Natural killer cell treated with Interleukin-12 subunit alpha and Interleukin-12 subunit beta and Interleukin-15 and Interleukin-18, amount 100 ng/mL, for 72 hours (primary cell): ENCODE results near the gene SLC8A1. TPM values are rescaled to one million over a fixed set of nuclear protein-coding genes. Genes with fewer than 3 reads are reported as not detected.

Source experiments
- ATAC-seq, 2 donors: fragments of 150-1000 bp; cut with Tn5 transposase in 1 of 2; sonication (Bioruptor Pico), chemical (Tn5 transposase) in 1 of 2; 2 replicates each; pipeline ENCODE4 v1.10.0; 2021
- DNase-seq: peaks from one replicate; pipeline ENCODE4 v3.0.0; 2022; ENCODE audit warnings: low spot score
- H3K27ac Mint-ChIP-seq, 2 donors: 1 replicate in 1 of 2; 2 replicates in 1 of 2; pipeline ENCODE4 v1.8.0; 2022; ENCODE audit warnings: mixed read lengths in 2 of 2, mild to moderate bottlenecking in 1 of 2, moderate library complexity in 1 of 2
- H3K27me3 Mint-ChIP-seq, 2 donors: 1 replicate in 1 of 2; 2 replicates in 1 of 2; pipeline ENCODE4 v1.8.0; 2022; ENCODE audit warnings: mixed read lengths in 2 of 2
- H3K36me3 Mint-ChIP-seq: one replicate; pipeline ENCODE4 v1.8.0; 2022; ENCODE audit warnings: mixed read lengths
- H3K4me1 Mint-ChIP-seq, 2 donors: 1 replicate in 1 of 2; 2 replicates in 1 of 2; pipeline ENCODE4 v1.8.0; 2022; ENCODE audit warnings: low read depth in 2 of 2, mixed read lengths in 2 of 2, mild to moderate bottlenecking in 1 of 2
- H3K4me3 Mint-ChIP-seq: one replicate; pipeline ENCODE4 v1.8.0; 2022; ENCODE audit warnings: mixed read lengths
- H3K9me3 Mint-ChIP-seq: 2 replicates; pipeline ENCODE4 v1.8.0; 2022; ENCODE audit warnings: mixed read lengths
- total RNA-seq, 2 donors: library from RNA; stranded (reverse); gene quantifications; one replicate each; pipeline ENCODE4 v1.2.3, GENCODE V29; 2022

Gene SLC8A1
- total RNA-seq, 2 donors from 2014 or later, result not detected

- Mint-ChIP-seq H3K4me1 (no peaks in the 10 kb centered on the region), H3K36me3 (no peaks in the 10 kb centered on the region), H3K27ac (no peak overlapping the region), H3K4me3 (no peak overlapping the region), H3K27me3 (no peaks in the 10 kb centered on the region), H3K9me3 (no peaks in the 10 kb centered on the region)
- ATAC-seq (no peak), DNase-seq (no peak)
These were observed 328.6 kb downstream of the SLC8A1 start for GRCh38 chr2:40123326-40123725.

GRCh38 chr2:40120957-40121356 lies 330.9 kb downstream of the SLC8A1 start:
- DNase-seq (no peak), ATAC-seq (no peak)
- H3K4me1 Mint-ChIP-seq, result no peaks in the 10 kb centered on the region
- H3K9me3 Mint-ChIP-seq, result no peaks in the 10 kb centered on the region
- H3K4me3 Mint-ChIP-seq, result no peak overlapping the region
- no peak overlapping the region for H3K27ac Mint-ChIP-seq
- H3K36me3 Mint-ChIP-seq, result no peaks in the 10 kb centered on the region
- no peaks in the 10 kb centered on the region for H3K27me3 Mint-ChIP-seq

GRCh38 chr2:40120026-40120425 lies 331.9 kb downstream of the SLC8A1 start:
- DNase-seq (no peak), ATAC-seq (no peak)
- H3K4me3 Mint-ChIP-seq, result no peak overlapping the region
- no peaks in the 10 kb centered on the region for H3K9me3 Mint-ChIP-seq
- H3K36me3 Mint-ChIP-seq, result no peaks in the 10 kb centered on the region
- H3K27ac Mint-ChIP-seq, result no peak overlapping the region
- no peaks in the 10 kb centered on the region for H3K4me1 Mint-ChIP-seq
- H3K27me3 Mint-ChIP-seq, result no peaks in the 10 kb centered on the region

GRCh38 chr2:40118622-40119021 lies 333.3 kb downstream of the SLC8A1 start:
- Mint-ChIP-seq H3K36me3 (no peaks in the 10 kb centered on the region), H3K9me3 (no peaks in the 10 kb centered on the region), H3K4me3 (no peak overlapping the region), H3K27me3 (no peaks in the 10 kb centered on the region), H3K27ac (no peak overlapping the region), H3K4me1 (no peaks in the 10 kb centered on the region)
- ATAC-seq (no peak), DNase-seq (no peak)

GRCh38 chr2:40115894-40116293 lies 336.0 kb downstream of the SLC8A1 start:
- ATAC-seq, result no peak
- no peak for DNase-seq
- H3K4me3 Mint-ChIP-seq, result no peak overlapping the region
- no peaks in the 10 kb centered on the region for H3K36me3 Mint-ChIP-seq
- H3K9me3 Mint-ChIP-seq, result no peaks in the 10 kb centered on the region
- no peaks in the 10 kb centered on the region for H3K27me3 Mint-ChIP-seq
- no peak overlapping the region for H3K27ac Mint-ChIP-seq
- no peaks in the 10 kb centered on the region for H3K4me1 Mint-ChIP-seq

- Mint-ChIP-seq H3K27me3 (no peaks in the 10 kb centered on the region), H3K36me3 (no peaks in the 10 kb centered on the region), H3K4me1 (no peaks in the 10 kb centered on the region), H3K27ac (no peak overlapping the region), H3K9me3 (no peaks in the 10 kb centered on the region), H3K4me3 (no peak overlapping the region)
- no peak for ATAC-seq
- DNase-seq, result no peak
These were observed 336.5 kb downstream of the SLC8A1 start for GRCh38 chr2:40115348-40115747.

- no peaks in the 10 kb centered on the region for H3K27me3 Mint-ChIP-seq
- H3K27ac Mint-ChIP-seq, result no peak overlapping the region
- H3K4me1 Mint-ChIP-seq, result no peaks in the 10 kb centered on the region
- no peak for ATAC-seq
- no peak for DNase-seq
- peaks cover 2% of the 10 kb centered on the region for H3K9me3 Mint-ChIP-seq
- H3K4me3 Mint-ChIP-seq, result no peak overlapping the region
- H3K36me3 Mint-ChIP-seq, result no peaks in the 10 kb centered on the region
These were observed 337.9 kb downstream of the SLC8A1 start for GRCh38 chr2:40113997-40114396.

- Mint-ChIP-seq H3K4me1 (no peaks in the 10 kb centered on the region), H3K36me3 (no peaks in the 10 kb centered on the region), H3K9me3 (peaks cover 3% of the 10 kb centered on the region), H3K27me3 (no peaks in the 10 kb centered on the region), H3K27ac (no peak overlapping the region), H3K4me3 (no peak overlapping the region)
- ATAC-seq (no peak), DNase-seq (no peak)
These were observed 338.5 kb downstream of the SLC8A1 start for GRCh38 chr2:40113272-40113968.

- no peaks in the 10 kb centered on the region for H3K36me3 Mint-ChIP-seq
- H3K4me1 Mint-ChIP-seq, result no peaks in the 10 kb centered on the region
- H3K4me3 Mint-ChIP-seq, result no peak overlapping the region
- no peak overlapping the region for H3K27ac Mint-ChIP-seq
- ATAC-seq (no peak), DNase-seq (no peak)
- H3K9me3 Mint-ChIP-seq, result peaks cover 3% of the 10 kb centered on the region
- H3K27me3 Mint-ChIP-seq, result no peaks in the 10 kb centered on the region
These were observed 342.5 kb downstream of the SLC8A1 start for GRCh38 chr2:40109381-40109780.

- H3K27ac Mint-ChIP-seq, result no peak overlapping the region
- DNase-seq, result no peak
- H3K4me3 Mint-ChIP-seq, result no peak overlapping the region
- H3K4me1 Mint-ChIP-seq, result no peaks in the 10 kb centered on the region
- no peaks in the 10 kb centered on the region for H3K36me3 Mint-ChIP-seq
- no peak for ATAC-seq
- H3K9me3 Mint-ChIP-seq, result peaks cover 3% of the 10 kb centered on the region
- no peaks in the 10 kb centered on the region for H3K27me3 Mint-ChIP-seq
These were observed 343.0 kb downstream of the SLC8A1 start for GRCh38 chr2:40108851-40109250.

GRCh38 chr2:40106061-40106460 lies 345.8 kb downstream of the SLC8A1 start:
- H3K27ac Mint-ChIP-seq, result no peak overlapping the region
- DNase-seq, result no peak
- no peak for ATAC-seq
- no peaks in the 10 kb centered on the region for H3K4me1 Mint-ChIP-seq
- no peaks in the 10 kb centered on the region for H3K36me3 Mint-ChIP-seq
- peaks cover 3% of the 10 kb centered on the region for H3K9me3 Mint-ChIP-seq
- no peak overlapping the region for H3K4me3 Mint-ChIP-seq
- no peaks in the 10 kb centered on the region for H3K27me3 Mint-ChIP-seq

GRCh38 chr2:40105593-40105992 lies 346.3 kb downstream of the SLC8A1 start:
- ATAC-seq, result no peak
- Mint-ChIP-seq H3K36me3 (no peaks in the 10 kb centered on the region), H3K27me3 (no peaks in the 10 kb centered on the region), H3K4me3 (no peak overlapping the region), H3K27ac (no peak overlapping the region), H3K4me1 (no peaks in the 10 kb centered on the region), H3K9me3 (peaks cover 3% of the 10 kb centered on the region)
- DNase-seq, result no peak

GRCh38 chr2:40103590-40103989 lies 348.3 kb downstream of the SLC8A1 start:
- Mint-ChIP-seq H3K27ac (no peak overlapping the region), H3K4me3 (no peak overlapping the region)
- ATAC-seq, result no peak

GRCh38 chr2:40103163-40103562 lies 348.7 kb downstream of the SLC8A1 start:
- H3K4me1 Mint-ChIP-seq, result no peaks in the 10 kb centered on the region
- H3K27me3 Mint-ChIP-seq, result no peaks in the 10 kb centered on the region

More at GRCh38 chr2:40103590-40103989, 348.3 kb downstream of the SLC8A1 start:
- Mint-ChIP-seq H3K27me3 (no peaks in the 10 kb centered on the region), H3K9me3 (no peaks in the 10 kb centered on the region), H3K36me3 (no peaks in the 10 kb centered on the region), H3K4me1 (no peaks in the 10 kb centered on the region)
- DNase-seq, result no peak

GRCh38 chr2:40102447-40102846 lies 349.4 kb downstream of the SLC8A1 start:
- DNase-seq, result no peak
- Mint-ChIP-seq H3K9me3 (no peaks in the 10 kb centered on the region), H3K36me3 (no peaks in the 10 kb centered on the region), H3K27ac (no peak overlapping the region), H3K4me1 (no peaks in the 10 kb centered on the region), H3K4me3 (no peak overlapping the region), H3K27me3 (no peaks in the 10 kb centered on the region)
- no peak for ATAC-seq

More at GRCh38 chr2:40103163-40103562, 348.7 kb downstream of the SLC8A1 start:
- H3K4me3 Mint-ChIP-seq, result no peak overlapping the region
- H3K9me3 Mint-ChIP-seq, result no peaks in the 10 kb centered on the region
- no peak overlapping the region for H3K27ac Mint-ChIP-seq
- DNase-seq (no peak), ATAC-seq (no peak)
- no peaks in the 10 kb centered on the region for H3K36me3 Mint-ChIP-seq
